ENCODE results near the gene TMEM63A. TPM values are rescaled to one million over a fixed set of nuclear protein-coding genes. Genes with fewer than 3 reads are reported as not detected.

Gene TMEM63A
- total and polyA plus RNA-seq, 10 of the 15 experiments (the other 5 are each of a cell fraction or from before 2014, with no cell fraction given) = 1.3 to 33.5 (median 15.2) TPM

DNA sequence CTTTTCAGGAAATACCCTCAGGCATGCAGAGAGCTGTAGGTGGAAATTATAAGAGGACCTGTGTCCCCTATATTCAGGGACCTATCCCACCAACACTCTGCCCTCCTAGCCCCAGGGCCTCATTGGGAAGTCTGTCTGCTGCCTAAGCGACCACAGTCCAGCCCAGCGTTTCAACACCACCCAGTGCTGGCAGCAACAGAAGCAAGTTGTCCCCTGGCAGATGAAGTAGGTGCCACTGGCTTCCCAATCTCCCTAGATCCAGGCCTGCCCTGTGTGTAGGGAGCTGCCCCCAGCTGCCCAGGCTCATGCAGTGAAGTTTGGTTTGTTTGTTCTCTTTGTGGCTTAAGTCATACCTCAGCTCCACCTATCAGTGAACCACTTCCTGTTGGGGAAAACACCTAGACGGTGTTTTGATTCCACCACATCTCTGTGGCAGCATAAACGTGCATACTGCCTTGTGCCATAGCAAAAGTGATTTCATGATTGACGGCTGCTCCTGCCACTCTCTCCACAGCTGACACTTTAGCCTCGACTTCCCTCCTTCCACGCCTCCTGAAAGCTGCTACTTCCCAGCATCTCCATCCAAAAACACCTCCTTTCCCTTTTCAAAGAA lies 14.9 kb upstream of the TMEM63A start (continued):
- TF ChIP-seq ZNF687 (IDR thresholded peaks at IDR 0.05) = peak; percentile 99
- TF ChIP-seq IKZF1 (conservative IDR thresholded peaks at IDR 0.05) = peak; percentile 88
- TF ChIP-seq GABPA (IDR thresholded peaks at IDR 0.05; ENCODE audit: low read depth) = peak; percentile 52; the same call in 1 of the 2 replicates
- TF ChIP-seq, protein P1, sequence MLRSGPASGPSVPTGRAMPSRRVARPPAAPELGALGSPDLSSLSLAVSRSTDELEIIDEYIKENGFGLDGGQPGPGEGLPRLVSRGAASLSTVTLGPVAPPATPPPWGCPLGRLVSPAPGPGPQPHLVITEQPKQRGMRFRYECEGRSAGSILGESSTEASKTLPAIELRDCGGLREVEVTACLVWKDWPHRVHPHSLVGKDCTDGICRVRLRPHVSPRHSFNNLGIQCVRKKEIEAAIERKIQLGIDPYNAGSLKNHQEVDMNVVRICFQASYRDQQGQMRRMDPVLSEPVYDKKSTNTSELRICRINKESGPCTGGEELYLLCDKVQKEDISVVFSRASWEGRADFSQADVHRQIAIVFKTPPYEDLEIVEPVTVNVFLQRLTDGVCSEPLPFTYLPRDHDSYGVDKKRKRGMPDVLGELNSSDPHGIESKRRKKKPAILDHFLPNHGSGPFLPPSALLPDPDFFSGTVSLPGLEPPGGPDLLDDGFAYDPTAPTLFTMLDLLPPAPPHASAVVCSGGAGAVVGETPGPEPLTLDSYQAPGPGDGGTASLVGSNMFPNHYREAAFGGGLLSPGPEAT (IDR thresholded peaks at IDR 0.05; ENCODE audit: low read depth) = peak; percentile 88
- no peak for TF ChIP-seq CUX1 (IDR thresholded peaks at IDR 0.05; ENCODE audit: insufficient replicate concordance, low read depth, low read length)
- no peak for TF ChIP-seq BCL3 (IDR thresholded peaks at IDR 0.05; ENCODE audit: borderline replicate concordance, insufficient read depth, low read depth, low read length, poor library complexity, severe bottlenecking)
- 0 out of 2 replicates have a peak, but pooled peaks have one; percentile 28 for TF ChIP-seq TAF1 (IDR thresholded peaks at IDR 0.05; ENCODE audit: borderline replicate concordance, low read depth, low read length)
- TF ChIP-seq FOXK2 (IDR thresholded peaks at IDR 0.05) = peak; percentile 30; the same call in 1 of the 2 replicates
- TF ChIP-seq POLR2A (IDR thresholded peaks at IDR 0.05; ENCODE audit: low read depth, low read length) = peak; percentile 69
- 0 out of 2 replicates have a peak, but pooled peaks have one; percentile 47 for TF ChIP-seq CBFB (IDR thresholded peaks at IDR 0.05; ENCODE audit: low read depth)
- peak; percentile 85 to 88 for TF ChIP-seq IKZF2 (IDR thresholded peaks at IDR 0.05)
- TF ChIP-seq IRF4 (IDR thresholded peaks at IDR 0.05; ENCODE audit: low read depth, low read length) = no peak
- TF ChIP-seq MEF2B (IDR thresholded peaks at IDR 0.05; ENCODE audit: partially characterized antibody, poor library complexity, severe bottlenecking) = peak; percentile 13
- TF ChIP-seq YBX1 (IDR thresholded peaks at IDR 0.05) = no peak
- TF ChIP-seq SUZ12 (IDR thresholded peaks at IDR 0.05; ENCODE audit: unreplicated experiment) = no peak
- TF ChIP-seq, protein P2, sequence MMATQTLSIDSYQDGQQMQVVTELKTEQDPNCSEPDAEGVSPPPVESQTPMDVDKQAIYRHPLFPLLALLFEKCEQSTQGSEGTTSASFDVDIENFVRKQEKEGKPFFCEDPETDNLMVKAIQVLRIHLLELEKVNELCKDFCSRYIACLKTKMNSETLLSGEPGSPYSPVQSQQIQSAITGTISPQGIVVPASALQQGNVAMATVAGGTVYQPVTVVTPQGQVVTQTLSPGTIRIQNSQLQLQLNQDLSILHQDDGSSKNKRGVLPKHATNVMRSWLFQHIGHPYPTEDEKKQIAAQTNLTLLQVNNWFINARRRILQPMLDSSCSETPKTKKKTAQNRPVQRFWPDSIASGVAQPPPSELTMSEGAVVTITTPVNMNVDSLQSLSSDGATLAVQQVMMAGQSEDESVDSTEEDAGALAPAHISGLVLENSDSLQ (IDR thresholded peaks at IDR 0.05) = peak; percentile 98
